IMR-90 (cell line): ENCODE results near the gene STAM. TPM values are rescaled to one million over a fixed set of nuclear protein-coding genes. Genes with fewer than 3 reads are reported as not detected.

Experiments used
- ATAC-seq: fragments of 200-7000 bp; cut with Tn5 transposase; 2 replicates; pipeline ENCODE4 v1.9.1; 2020; ENCODE audit warnings: low read depth, mild to moderate bottlenecking, moderate library complexity
- BruUV-seq: library from RNA; stranded (reverse); fragments of 400-500 nt; replicated peaks from 2 replicates; lab custom pipeline; 2021; lab: Mats Ljungman, UMichigan
- CTCF ChIA-PET: fragments of 300-600 bp; formaldehyde crosslinking; extraction: SDS; loops from one replicate; lab custom pipeline; 2021; ENCODE audit warnings: antibody characterized with exemption; lab: Yijun Ruan, JAX
- POLR2A ChIA-PET: fragments of 300-600 bp; sonication (Branson Sonifier 250); formaldehyde crosslinking; loops from one replicate; lab custom pipeline; 2022; ENCODE audit warnings: antibody characterized with exemption; ENCODE audit not compliant: unreplicated experiment; lab: Charles Lee
- DNase-seq: peaks from one replicate; pipeline ENCODE4 v3.0.0; 2013
- H2AFZ ChIP-seq: replicated peaks from 2 replicates; pipeline ENCODE3; 2013; ENCODE audit warnings: low read length, mild to moderate bottlenecking; ENCODE audit not compliant: poor library complexity
- H2AK5ac ChIP-seq: 2 replicates; pipeline ENCODE4 v1.6.1; 2013; ENCODE audit warnings: low read depth, low read length, inconsistent platforms
- H2AK9ac ChIP-seq: replicated peaks from 2 replicates; pipeline ENCODE3; 2013; ENCODE audit warnings: mild to moderate bottlenecking, low read depth, low read length, moderate library complexity; ENCODE audit not compliant: poor library complexity
- H2BK120ac ChIP-seq: 2 replicates; pipeline ENCODE4 v1.6.1; 2013; ENCODE audit warnings: low read depth, low read length, inconsistent platforms
- H2BK15ac ChIP-seq: 3 replicates; pipeline ENCODE4 v1.6.1; 2013; ENCODE audit warnings: low read depth, low read length, inconsistent platforms
- H2BK20ac ChIP-seq: 2 replicates; pipeline ENCODE4 v1.6.1; 2013; ENCODE audit warnings: low read depth, mild to moderate bottlenecking, inconsistent platforms, low read length, moderate library complexity
- H2BK5ac ChIP-seq: 2 replicates; pipeline ENCODE4 v1.6.1; 2013; ENCODE audit warnings: mild to moderate bottlenecking, low read depth, low read length, inconsistent platforms; ENCODE audit not compliant: poor library complexity, severe bottlenecking
- H3K14ac ChIP-seq: replicated peaks from 2 replicates; pipeline ENCODE4 v1.6.1; 2013; ENCODE audit warnings: low read depth, low read length, inconsistent platforms
- H3K18ac ChIP-seq: 2 replicates; pipeline ENCODE4 v1.6.1; 2013; ENCODE audit warnings: low read depth, low read length, control low read depth
- H3K23ac ChIP-seq: 2 replicates; pipeline ENCODE4 v1.6.1; 2013; ENCODE audit warnings: low read depth, low read length, inconsistent platforms
- H3K27ac ChIP-seq: 2 replicates; pipeline ENCODE4 v1.5.1; 2013; ENCODE audit warnings: mild to moderate bottlenecking, control low read depth, low read length; ENCODE audit not compliant: insufficient read depth
- H3K27me3 ChIP-seq: 2 replicates; pipeline ENCODE4 v1.6.1; 2013; ENCODE audit warnings: low read length; ENCODE audit not compliant: control insufficient read depth, insufficient read depth
- H3K36me3 ChIP-seq: 2 replicates; pipeline ENCODE4 v1.6.1; 2013; ENCODE audit warnings: low read length, mixed read lengths; ENCODE audit not compliant: control insufficient read depth, insufficient read depth
- H3K4ac ChIP-seq: 2 replicates; pipeline ENCODE4 v1.6.1; 2013; ENCODE audit warnings: low read depth, low read length, inconsistent platforms
- H3K4me1 ChIP-seq: 2 replicates; pipeline ENCODE4 v1.6.1; 2013; ENCODE audit warnings: low read length, mixed read lengths; ENCODE audit not compliant: control insufficient read depth, insufficient read depth
- H3K4me2 ChIP-seq: 2 replicates; pipeline ENCODE4 v1.6.1; 2013; ENCODE audit warnings: low read depth, mild to moderate bottlenecking, control low read depth, low read length, moderate library complexity
- H3K4me3 ChIP-seq: 2 replicates; pipeline ENCODE4 v1.5.1; 2013; ENCODE audit warnings: low read depth, mild to moderate bottlenecking, control low read depth, low read length, moderate library complexity; ENCODE audit not compliant: insufficient read depth
- H3K56ac ChIP-seq: 2 replicates; pipeline ENCODE4 v1.6.1; 2013; ENCODE audit warnings: low read length, inconsistent platforms; ENCODE audit not compliant: insufficient read depth; ENCODE audit errors: extremely low read depth
- H3K79me1 ChIP-seq, 2 experiments: 2 replicates each; pipeline ENCODE4 v1.6.1; 2013; ENCODE audit warnings: low read length in 2 of 2, inconsistent platforms in 1 of 2, low read depth in 1 of 2
- H3K9ac ChIP-seq: 2 replicates; pipeline ENCODE4 v1.6.1; 2013; ENCODE audit warnings: low read depth, low read length, control low read depth
- H3K9me1 ChIP-seq: 2 replicates; pipeline ENCODE4 v1.6.1; 2013; ENCODE audit warnings: low read length, inconsistent platforms; ENCODE audit not compliant: insufficient read depth
- H3K9me3 ChIP-seq: 2 replicates; pipeline ENCODE4 v1.6.1; 2013; ENCODE audit warnings: low read length; ENCODE audit not compliant: control insufficient read depth, insufficient read depth
- H4K20me1 ChIP-seq: 2 replicates; pipeline ENCODE4 v1.6.1; 2013; ENCODE audit warnings: low read length, inconsistent platforms; ENCODE audit not compliant: insufficient read depth
- H4K5ac ChIP-seq: 2 replicates; pipeline ENCODE4 v1.6.1; 2013; ENCODE audit warnings: mild to moderate bottlenecking, low read depth, low read length, control low read depth
- H4K8ac ChIP-seq, 2 experiments: 2 replicates each; pipeline ENCODE4 v1.6.1; 2013; ENCODE audit warnings: low read depth in 2 of 2, low read length in 2 of 2, control low read depth in 1 of 2, inconsistent platforms in 1 of 2
- H4K91ac ChIP-seq: 2 replicates; pipeline ENCODE4 v1.6.1; 2013; ENCODE audit warnings: low read depth, low read length, inconsistent platforms; ENCODE audit not compliant: insufficient read depth
- BHLHE40 ChIP-seq: fragments of 150-350 bp; IDR thresholded peaks from 2 replicates; pipeline ENCODE4 v1.6.1; 2016; ENCODE audit warnings: mild to moderate bottlenecking, low read depth, low read length
- CEBPB ChIP-seq: IDR thresholded peaks from 2 replicates; pipeline ENCODE4 v1.6.1; 2012; ENCODE audit warnings: low read depth, low read length, improper control_type of control experiment
- CHD1 ChIP-seq: IDR thresholded peaks from 2 replicates; pipeline ENCODE4 v1.6.1; 2012; ENCODE audit warnings: low read depth, low read length, improper control_type of control experiment
- FOS ChIP-seq: fragments of 150-350 bp; IDR thresholded peaks from 2 replicates; pipeline ENCODE4 v1.6.1; 2016; ENCODE audit warnings: low read depth, low read length
- MAFK ChIP-seq: IDR thresholded peaks from 2 replicates; pipeline ENCODE4 v1.6.1; 2012; ENCODE audit warnings: low read depth, low read length, improper control_type of control experiment
- MAZ ChIP-seq: IDR thresholded peaks from 2 replicates; pipeline ENCODE4 v1.6.1; 2012; ENCODE audit warnings: low read depth, mild to moderate bottlenecking, low read length, improper control_type of control experiment, moderate library complexity, borderline replicate concordance
- MXI1 ChIP-seq: IDR thresholded peaks from 2 replicates; pipeline ENCODE4 v1.6.1; 2012; ENCODE audit warnings: low read depth, mild to moderate bottlenecking, low read length, moderate library complexity, borderline replicate concordance
- NFE2L2 ChIP-seq: fragments of 150-350 bp; IDR thresholded peaks from 2 replicates; pipeline ENCODE4 v1.6.1; 2016; ENCODE audit warnings: low read depth, mild to moderate bottlenecking, low read length
- POLR2A ChIP-seq: IDR thresholded peaks from 2 replicates; pipeline ENCODE4 v1.6.1; 2012; ENCODE audit warnings: mild to moderate bottlenecking, low read depth, low read length
- RAD21 ChIP-seq: IDR thresholded peaks from 2 replicates; pipeline ENCODE4 v1.6.1; 2012; ENCODE audit warnings: low read length, improper control_type of control experiment
- RCOR1 ChIP-seq: IDR thresholded peaks from 2 replicates; pipeline ENCODE4 v1.6.1; 2012; ENCODE audit warnings: mild to moderate bottlenecking, low read length, improper control_type of control experiment; ENCODE audit not compliant: insufficient replicate concordance
- RFX5 ChIP-seq: IDR thresholded peaks from 2 replicates; pipeline ENCODE4 v1.8.0; 2012; ENCODE audit warnings: low read depth, mild to moderate bottlenecking, low read length, moderate library complexity
- SMC3 ChIP-seq: fragments of 150-350 bp; IDR thresholded peaks from 2 replicates; pipeline ENCODE4 v1.6.1; 2016; ENCODE audit warnings: low read depth, mild to moderate bottlenecking, antibody characterized with exemption, low read length, moderate library complexity
- WGBS, 2 experiments: methylation state at CpG; one replicate each; pipeline versions ENCODE4 v1.1.5 to v1.1.7; 2013; ENCODE audit warnings: missing lambda C conversion rate in 2 of 2; ENCODE audit not compliant: insufficient read length in 1 of 2; ENCODE audit errors: extremely low coverage in 2 of 2; 5-methylcytosine and 5-hydroxymethylcytosine counted together
- dilution Hi-C: fragments of 300-500 bp; cut with HindIII; formaldehyde crosslinking; loops from one replicate; pipeline ENCODE4 v1.14.3; 2018; ENCODE audit warnings: low sequenced_read_pairs; ENCODE audit not compliant: unreplicated experiment
- in situ Hi-C: fragments of 300-500 bp; cut with MboI; formaldehyde crosslinking; loops from 3 replicates; pipeline ENCODE4 v1.14.3; 2019; ENCODE audit warnings: low sequenced_read_pairs, inconsistent platforms, mixed read lengths
- intact Hi-C: fragments of 100-400 bp; cut with micrococcal nuclease; formaldehyde crosslinking; loops from 2 replicates; pipeline ENCODE4 v1.10.0; 2022
- polyA plus RNA-seq, 3 experiments: library from polyadenylated mRNA; depleted of rRNA; stranded (reverse); fragments of >200 nt; gene quantifications; 2 replicates each; pipeline ENCODE4 v1.2.3, GENCODE V29; 2012; ENCODE audit warnings: low replicate concordance in 1 of 3
- total RNA-seq: library from RNA; depleted of rRNA; stranded (reverse); fragments of >200 nt; gene quantifications from 2 replicates; pipeline ENCODE4 v1.2.3, GENCODE V29; 2012
- TF ChIP-seq, protein P1 (sequence below): fragments of 150-350 bp; IDR thresholded peaks from 2 replicates; pipeline ENCODE4 v1.6.1; 2017; ENCODE audit warnings: mild to moderate bottlenecking, antibody characterized with exemption, low read length, low read depth
- TF ChIP-seq, protein P2 (sequence below): conservative IDR thresholded peaks from 2 replicates; pipeline ENCODE4 v1.5.1; 2012; ENCODE audit warnings: mild to moderate bottlenecking, low read depth, low read length, improper control_type of control experiment

STAM gene
- total and polyA plus RNA-seq, 2 of the 4 experiments (the other 2 are of a cell fraction), result 22.9 to 23.3 TPM

DNA sequence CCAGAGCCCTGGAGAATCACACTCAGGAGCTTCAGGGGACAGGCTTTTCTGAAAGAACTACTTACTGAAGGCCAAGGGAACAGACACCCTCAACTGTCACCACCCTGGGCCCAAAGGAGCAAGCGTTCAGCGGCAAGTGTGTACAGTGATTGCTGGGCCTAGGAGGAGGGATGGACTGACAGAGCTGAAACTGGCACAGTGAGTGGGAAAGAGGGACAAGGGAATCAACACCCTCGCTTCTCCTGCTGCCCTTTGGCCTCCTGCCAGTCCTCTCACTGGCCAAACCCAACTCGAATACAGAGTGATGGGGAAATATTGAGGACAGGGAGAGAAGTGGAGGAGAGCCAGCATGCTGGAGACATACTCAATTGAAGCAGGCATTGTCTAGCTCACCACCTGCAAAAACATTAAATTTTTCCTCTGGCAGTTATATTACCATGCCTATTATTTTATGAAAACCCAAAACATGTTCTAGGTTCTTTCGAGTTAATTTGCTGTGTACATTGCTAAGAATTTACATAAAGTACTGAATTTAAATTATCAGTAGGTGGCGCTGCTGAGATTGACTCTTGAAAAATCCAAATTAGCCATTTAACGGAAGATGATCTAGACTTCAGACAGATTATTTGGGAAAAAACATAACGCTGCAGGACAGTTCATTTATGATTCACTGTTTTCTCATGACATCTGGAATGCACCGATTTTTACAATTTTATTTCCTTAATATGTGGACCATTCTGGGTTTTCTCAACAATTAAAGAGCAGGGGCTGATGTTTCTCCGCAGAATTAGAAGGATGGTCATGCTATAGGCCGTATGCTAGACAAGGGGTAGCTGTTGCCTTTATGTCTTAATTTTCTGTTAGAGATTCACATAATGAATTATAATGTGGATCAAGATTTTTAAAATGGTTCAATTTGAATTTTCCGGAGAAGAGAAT is 93.3 kb downstream of the STAM start:
- Histone ChIP-seq H4K8ac (no peak overlapping the region), H3K27ac (no peak overlapping the region), H2AFZ (peak overlapping the region; percentile 52), H2BK5ac (no peak overlapping the region), H3K4me1 (no peaks in the 10 kb centered on the region), H3K56ac (no peak overlapping the region), H2BK15ac (no peak overlapping the region), H3K9me1 (no peaks in the 10 kb centered on the region), H3K23ac (no peak overlapping the region), H4K91ac (no peak overlapping the region), H2BK120ac (no peak overlapping the region), H2AK5ac (peak overlapping the region; percentile 21; the same call in 1 of the 2 replicates), H3K14ac (no peak overlapping the region), H3K4me3 (no peak overlapping the region), H3K36me3 (no peaks in the 10 kb centered on the region), H4K5ac (no peak overlapping the region), H3K9me3 (no peaks in the 10 kb centered on the region), H3K79me1 (no peaks in the 10 kb centered on the region), H4K20me1 (no peaks in the 10 kb centered on the region), H2BK20ac (no peak overlapping the region), H3K9ac (no peak overlapping the region), H3K4ac (no peak overlapping the region), H3K4me2 (no peak overlapping the region), H3K27me3 (no peaks in the 10 kb centered on the region), H3K18ac (no peak overlapping the region), H2AK9ac (peak overlapping the region; percentile 11)
- 81% methylated on average over 4 of the region's 12 CpGs; no CpG with 5 or more reads in 1 of the 2 experiments for WGBS, 2 experiments
- dilution Hi-C loops, result no loop called here
- intact Hi-C loops, result loop anchor here (2.0 to 5.0 kb wide), 2 partner anchors 480 to 500 kb away; no protein-coding TSS in a partner anchor
- BruUV-seq, result no TSS peak
- DNase-seq (peak; percentile 55), ATAC-seq (peak; percentile 62)
- ChIA-PET CTCF (interaction anchor here (0.6 to 1.2 kb wide), 4 partner anchors 9 to 489 kb away, joined by 3 to 4 read pairs (median 4); no protein-coding TSS in a partner anchor), POLR2A (interaction anchor here (0.6 kb wide), 1 partner anchor 558 kb away, joined by 3 read pairs; no protein-coding TSS in a partner anchor)
- in situ Hi-C loops, result no loop called here
- TF ChIP-seq, protein P1, sequence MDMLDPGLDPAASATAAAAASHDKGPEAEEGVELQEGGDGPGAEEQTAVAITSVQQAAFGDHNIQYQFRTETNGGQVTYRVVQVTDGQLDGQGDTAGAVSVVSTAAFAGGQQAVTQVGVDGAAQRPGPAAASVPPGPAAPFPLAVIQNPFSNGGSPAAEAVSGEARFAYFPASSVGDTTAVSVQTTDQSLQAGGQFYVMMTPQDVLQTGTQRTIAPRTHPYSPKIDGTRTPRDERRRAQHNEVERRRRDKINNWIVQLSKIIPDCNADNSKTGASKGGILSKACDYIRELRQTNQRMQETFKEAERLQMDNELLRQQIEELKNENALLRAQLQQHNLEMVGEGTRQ, result no peak
- no peak for TF ChIP-seq MAZ
- TF ChIP-seq, protein P2, sequence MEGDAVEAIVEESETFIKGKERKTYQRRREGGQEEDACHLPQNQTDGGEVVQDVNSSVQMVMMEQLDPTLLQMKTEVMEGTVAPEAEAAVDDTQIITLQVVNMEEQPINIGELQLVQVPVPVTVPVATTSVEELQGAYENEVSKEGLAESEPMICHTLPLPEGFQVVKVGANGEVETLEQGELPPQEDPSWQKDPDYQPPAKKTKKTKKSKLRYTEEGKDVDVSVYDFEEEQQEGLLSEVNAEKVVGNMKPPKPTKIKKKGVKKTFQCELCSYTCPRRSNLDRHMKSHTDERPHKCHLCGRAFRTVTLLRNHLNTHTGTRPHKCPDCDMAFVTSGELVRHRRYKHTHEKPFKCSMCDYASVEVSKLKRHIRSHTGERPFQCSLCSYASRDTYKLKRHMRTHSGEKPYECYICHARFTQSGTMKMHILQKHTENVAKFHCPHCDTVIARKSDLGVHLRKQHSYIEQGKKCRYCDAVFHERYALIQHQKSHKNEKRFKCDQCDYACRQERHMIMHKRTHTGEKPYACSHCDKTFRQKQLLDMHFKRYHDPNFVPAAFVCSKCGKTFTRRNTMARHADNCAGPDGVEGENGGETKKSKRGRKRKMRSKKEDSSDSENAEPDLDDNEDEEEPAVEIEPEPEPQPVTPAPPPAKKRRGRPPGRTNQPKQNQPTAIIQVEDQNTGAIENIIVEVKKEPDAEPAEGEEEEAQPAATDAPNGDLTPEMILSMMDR, result peak; percentile 63
- TF ChIP-seq RCOR1, result no peak
- no peak for TF ChIP-seq CHD1
- no peak for TF ChIP-seq FOS
- no peak for TF ChIP-seq MXI1
- peak; percentile 42 for TF ChIP-seq RAD21
- TF ChIP-seq RFX5, result no peak
- peak; percentile 39 for TF ChIP-seq SMC3
- TF ChIP-seq NFE2L2, result no peak
- no peak for TF ChIP-seq POLR2A
- TF ChIP-seq MAFK, result no peak
- TF ChIP-seq CEBPB, result no peak
- TF ChIP-seq BHLHE40, result no peak
